ENCODE measurements around the gene DAP3.
A peak's percentile ranks its signal among the peaks of the same experiment; 100 is the strongest.
"Not testable (repeated sequence)": the region's sequence is repeated elsewhere in the genome, so short reads cannot be mapped to it uniquely, and the experiment has no call there.

The DAP3 gene

GRCh38 chr1:155717041-155717440 lies 28.1 kb downstream of the DAP3 start:
- H3K4me3 ChIP-seq (ENCODE audit: low read depth, low read length) = no peak overlapping the region

DNA sequence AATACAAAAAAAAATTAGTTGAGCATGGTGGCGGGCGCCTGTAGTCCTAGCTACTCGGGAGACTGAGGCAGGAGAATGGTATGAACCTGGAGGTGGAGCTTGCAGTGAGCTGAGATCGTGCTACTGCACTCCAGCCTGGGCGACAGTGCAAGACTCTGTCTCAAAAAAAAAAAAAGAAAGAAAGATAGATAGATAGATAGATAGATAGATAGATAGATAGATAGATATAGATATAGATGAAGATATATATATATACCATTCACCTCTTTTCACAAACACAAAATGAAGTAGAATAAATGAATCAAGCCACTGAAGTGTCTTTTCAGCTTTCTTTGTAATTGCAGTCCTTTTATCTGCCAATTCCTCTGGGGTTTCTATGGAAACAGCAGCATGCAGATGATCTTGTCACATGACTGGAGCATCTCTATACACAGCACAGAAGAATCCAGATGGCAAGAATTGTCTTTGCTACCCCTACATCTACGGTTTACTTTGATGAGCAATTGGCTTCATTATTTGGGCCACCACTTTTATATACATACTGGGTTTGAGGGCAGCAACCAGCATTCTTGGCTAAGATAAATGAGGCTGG lies 29.7 kb downstream of the DAP3 start:
- H3K4me3 ChIP-seq (ENCODE audit: low read depth, low read length) = not testable (repeated sequence)

DNA sequence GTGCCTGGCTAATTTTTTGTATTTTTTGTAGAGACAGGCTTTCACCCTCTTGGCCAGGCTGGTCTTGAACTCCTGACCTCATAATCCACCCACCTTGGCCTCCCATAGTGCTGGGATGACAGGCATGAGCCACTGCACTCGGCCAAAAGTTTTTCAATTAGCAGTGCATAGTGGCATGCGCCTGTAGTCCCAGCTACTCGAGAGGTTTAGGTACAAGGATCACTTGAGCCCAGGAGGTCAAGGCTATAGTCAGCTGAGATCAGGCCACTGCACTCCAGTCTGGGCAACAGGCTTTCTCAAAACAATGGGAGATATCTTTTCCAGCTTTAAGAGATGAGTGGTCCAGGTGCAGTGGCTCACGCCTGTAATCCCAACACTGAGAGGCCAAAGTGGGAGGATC lies 30.8 kb downstream of the DAP3 start:
- H3K4me3 ChIP-seq (ENCODE audit: low read depth, low read length) = no peak overlapping the region

GRCh38 chr1:155725142-155725541 lies 36.3 kb downstream of the DAP3 start:
- no peak overlapping the region for H3K4me3 ChIP-seq (ENCODE audit: low read depth, low read length)

DNA sequence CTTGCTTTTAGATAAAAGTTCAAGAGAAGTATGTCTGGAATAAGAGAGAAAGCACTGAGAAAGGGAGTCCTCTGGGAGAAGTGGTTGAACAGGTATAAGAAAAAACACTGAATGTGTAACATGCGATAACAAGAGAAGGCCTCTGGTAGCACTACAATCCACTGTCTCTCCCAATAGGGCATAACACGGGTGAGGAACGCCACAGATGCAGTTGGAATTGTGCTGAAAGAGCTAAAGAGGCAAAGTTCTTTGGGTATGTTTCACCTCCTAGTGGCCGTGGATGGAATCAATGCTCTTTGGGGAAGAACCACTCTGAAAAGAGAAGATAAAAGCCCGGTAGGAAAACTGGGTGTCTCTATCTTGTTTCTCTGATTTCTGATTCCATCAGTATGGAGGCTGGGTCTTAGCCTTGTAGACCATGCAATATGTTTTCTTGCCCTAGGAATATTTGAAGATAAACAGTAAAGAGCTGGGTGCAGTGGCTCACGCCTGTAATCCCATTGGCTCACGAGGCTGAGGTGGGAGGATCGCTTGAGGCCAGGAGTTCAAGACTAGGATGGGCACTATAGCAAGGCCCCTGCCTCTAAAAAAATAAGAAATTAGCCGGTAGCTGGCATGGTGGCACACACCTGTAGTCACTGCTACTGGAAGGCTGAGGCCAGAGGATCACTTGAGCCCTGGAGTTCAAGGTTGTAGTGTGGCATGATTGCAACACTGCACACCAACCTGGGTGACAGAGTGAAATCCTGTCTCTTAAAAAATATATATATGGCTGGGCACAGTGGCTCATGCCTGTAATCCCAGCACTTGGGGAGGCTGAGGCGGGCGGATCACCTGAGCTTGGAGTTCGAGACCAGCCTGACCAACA lies 40.4 kb downstream of the DAP3 start:
- H3K4me3 ChIP-seq (ENCODE audit: low read depth, low read length) = no peak overlapping the region

GRCh38 chr1:155740995-155741394 lies 52.1 kb downstream of the DAP3 start:
- no peak overlapping the region for H3K4me3 ChIP-seq (ENCODE audit: low read depth, low read length)

DNA sequence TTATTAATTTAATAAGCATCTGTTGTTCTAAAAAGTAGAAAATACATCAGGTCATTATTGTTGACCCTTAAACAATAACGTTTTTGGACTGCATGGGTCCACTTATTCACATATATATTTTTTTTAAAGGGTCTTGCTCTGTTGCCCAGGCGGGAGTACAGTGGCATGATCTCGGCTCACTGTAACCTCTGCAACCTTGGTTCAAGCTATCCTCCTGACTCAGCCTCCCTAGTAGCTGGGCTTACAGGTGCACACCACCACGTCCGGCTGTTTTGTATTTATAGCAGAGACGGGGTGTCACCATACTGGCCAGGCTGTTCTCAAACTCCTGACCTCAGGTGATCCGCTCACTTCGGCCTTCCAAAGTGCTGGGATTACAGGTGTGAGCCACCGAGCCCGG lies 53.0 kb downstream of the DAP3 start:
- H3K4me3 ChIP-seq (ENCODE audit: low read depth, low read length) = no peak overlapping the region

DNA sequence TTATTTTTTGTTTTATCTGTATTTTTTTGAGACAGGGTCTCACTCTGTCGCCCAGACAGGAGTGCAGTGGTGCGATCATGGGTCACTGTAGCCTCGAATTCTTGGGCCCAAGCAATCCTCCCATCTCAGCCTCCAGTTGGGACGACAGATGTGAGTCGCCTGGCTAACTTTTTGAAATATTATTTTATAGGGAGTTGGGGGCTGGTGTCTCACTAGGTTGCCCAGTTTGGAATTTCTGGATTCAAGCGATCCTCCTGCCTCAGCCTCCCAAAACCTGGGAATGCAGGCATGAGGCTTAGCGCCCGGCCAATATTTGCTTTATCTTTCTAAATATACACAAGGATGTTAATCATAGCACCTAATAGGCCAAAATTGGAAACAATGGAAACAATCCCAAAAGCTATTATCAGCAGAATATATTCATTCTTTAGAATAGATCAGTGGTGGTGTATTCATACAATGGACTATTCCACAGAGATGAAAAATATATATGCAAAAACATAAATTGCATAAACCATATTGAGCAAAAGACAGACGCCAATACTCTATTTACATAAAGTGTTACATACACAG lies 55.9 kb downstream of the DAP3 start:
- peak overlapping the region; percentile 69 for H3K4me3 ChIP-seq (ENCODE audit: low read depth, low read length)

- peak overlapping the region; percentile 69 for H3K4me3 ChIP-seq (ENCODE audit: low read depth, low read length)
Observed at GRCh38 chr1:155745284-155746228, 56.7 kb downstream of the DAP3 start.

- not testable (repeated sequence) for H3K4me3 ChIP-seq (ENCODE audit: low read depth, low read length)
Observed at GRCh38 chr1:155747586-155747985, 58.7 kb downstream of the DAP3 start.

GRCh38 chr1:155748141-155748540 lies 59.2 kb downstream of the DAP3 start:
- H3K4me3 ChIP-seq (ENCODE audit: low read depth, low read length) = not testable (repeated sequence)

- H3K4me3 ChIP-seq (ENCODE audit: low read depth, low read length) = not testable (repeated sequence)
Observed at GRCh38 chr1:155759017-155759416, 70.1 kb downstream of the DAP3 start.

DNA sequence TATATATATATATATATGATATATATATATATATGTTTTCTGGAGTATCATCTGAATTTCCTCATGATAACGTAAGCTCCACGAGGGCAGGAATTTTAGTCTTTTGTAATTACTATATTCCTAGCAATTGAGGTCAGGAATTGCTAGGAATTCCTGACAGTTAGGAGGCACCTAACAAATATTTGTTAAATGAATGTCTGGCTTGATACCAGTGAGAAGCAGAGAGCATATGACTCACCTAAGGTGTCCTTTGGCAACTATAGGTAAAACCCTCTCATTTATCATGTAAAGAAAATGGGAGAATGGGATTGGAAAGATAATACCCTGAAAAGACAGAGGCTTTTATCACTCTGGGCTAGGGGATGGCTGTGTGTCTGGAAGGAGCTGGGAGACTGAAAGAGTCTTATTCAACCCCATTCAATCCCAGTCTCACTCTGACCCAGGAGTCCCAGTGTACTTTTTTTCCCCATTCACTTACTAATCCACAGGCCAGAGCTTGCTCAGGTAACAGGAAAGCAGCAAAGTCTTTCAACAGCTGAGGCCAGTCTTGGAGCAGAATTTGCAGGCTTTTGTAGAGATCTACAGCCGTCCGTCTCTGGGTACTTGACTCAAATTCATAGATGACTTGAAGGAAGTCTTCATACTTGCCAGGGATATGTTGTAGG lies 71.2 kb downstream of the DAP3 start:
- no peak overlapping the region for H3K4me3 ChIP-seq (ENCODE audit: low read depth, low read length)

DNA sequence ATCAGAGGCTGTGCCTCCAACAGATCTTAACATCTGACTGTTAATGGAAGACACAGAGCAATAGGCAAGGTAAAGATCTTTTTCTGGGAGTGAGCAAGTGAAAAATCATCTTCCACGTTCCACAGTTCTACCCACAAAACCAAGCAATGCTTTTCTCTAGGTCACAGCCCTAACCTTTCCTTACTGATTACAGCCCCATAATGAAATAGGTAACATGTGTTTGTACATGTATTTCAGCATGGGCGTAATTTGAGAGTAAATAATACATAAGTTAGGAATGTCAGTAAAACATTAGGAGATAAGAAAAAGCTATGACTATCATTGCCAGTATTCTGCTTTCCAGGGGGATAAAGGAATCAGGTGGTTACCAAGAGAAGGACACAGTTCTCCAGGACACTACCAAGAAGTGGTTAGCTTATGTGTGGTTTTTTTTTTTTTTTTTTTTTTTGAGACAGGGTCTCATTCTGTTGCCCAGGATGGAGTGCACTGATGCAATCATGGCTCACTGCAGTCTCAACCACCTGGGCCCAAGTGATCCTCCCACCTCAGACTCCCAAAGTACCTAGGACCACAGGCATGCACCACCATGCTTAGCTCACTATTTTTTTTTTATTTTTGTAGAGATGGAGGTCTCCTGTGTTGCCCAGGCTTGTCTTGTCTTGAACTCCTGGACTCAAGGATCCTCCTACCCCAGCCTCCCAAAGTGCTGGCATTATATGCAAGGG lies 72.0 kb downstream of the DAP3 start:
- H3K4me3 ChIP-seq (ENCODE audit: low read depth, low read length) = no peak overlapping the region

GRCh38 chr1:155761736-155762405 lies 73.0 kb downstream of the DAP3 start:
- no peak overlapping the region for H3K4me3 ChIP-seq (ENCODE audit: low read depth, low read length)

DNA sequence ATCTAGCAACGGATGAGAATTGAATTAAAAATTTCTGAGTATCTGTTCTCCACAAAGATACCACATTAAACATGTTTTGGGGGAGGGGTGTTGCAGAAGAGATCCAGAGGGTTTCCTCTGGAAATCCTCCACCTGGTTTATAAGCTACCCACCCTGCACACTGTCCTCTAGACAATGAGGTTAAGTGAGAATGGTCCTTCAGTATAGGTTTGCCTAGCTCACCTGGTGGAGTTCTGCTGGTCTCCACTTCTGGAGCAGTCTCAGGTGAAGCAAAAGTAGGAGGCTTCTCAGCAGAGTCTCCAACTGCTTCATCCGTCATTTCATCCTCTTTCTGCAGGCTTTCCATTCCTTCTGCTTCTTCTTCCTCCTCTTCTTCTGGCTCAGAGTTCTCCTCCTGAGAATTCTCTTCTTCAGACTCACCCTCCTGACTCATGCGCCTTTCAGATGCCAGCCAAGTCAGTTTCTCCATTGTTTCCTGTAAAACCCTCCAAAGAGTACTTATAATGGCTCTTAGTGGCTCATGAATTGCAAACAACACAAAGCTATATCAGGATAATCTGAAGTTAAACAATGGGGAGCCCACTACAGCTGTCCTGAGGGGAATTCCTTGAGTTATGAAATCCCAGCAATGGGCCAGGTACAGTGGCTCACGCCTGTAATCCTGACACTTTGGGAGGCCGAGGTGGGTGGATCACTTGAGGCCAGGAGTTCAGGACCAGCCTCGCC lies 74.4 kb downstream of the DAP3 start:
- not testable (repeated sequence) for H3K4me3 ChIP-seq (ENCODE audit: low read depth, low read length)

GRCh38 chr1:155763989-155764388 lies 75.1 kb downstream of the DAP3 start:
- H3K4me3 ChIP-seq (ENCODE audit: low read depth, low read length) = not testable (repeated sequence)

DNA sequence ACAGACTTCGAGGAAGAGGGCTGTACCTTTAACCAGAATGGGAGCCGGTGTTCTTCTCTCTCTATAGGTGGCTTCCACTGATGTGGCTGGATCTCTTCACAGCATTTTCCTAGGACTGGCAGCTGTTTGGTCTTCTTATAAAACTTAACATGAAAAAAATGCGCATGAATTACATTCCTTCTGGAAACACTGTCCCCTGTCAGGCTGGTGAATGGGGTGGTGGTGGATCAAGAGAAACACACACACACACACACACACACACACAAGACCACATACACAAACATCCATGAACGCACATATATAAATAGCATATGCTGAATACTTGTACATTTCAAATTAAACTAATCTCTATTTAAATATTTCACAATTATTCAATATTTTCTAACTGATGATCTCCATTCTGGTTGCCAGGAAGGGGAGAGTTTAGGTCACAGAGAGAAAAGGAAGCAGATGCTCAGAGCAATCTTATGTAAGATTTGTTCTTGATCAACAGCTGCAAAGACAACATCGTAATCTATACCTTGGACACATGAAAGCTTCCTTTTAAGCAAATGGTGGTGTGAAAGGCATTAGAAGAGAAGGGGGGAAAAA lies 78.6 kb downstream of the DAP3 start:
- not testable (repeated sequence) for H3K4me3 ChIP-seq (ENCODE audit: low read depth, low read length)

Measured in iPS-11a (cell line).